Keratinocyte (primary cell): Measurements from ENCODE around the gene ZNF398. TPM values are rescaled to one million over a fixed set of nuclear protein-coding genes. Genes with fewer than 3 reads are reported as not detected.
A peak's percentile ranks its signal among the peaks of the same experiment; 100 is the strongest.

Experiments
- DNase-seq: peaks from one replicate; pipeline ENCODE4 v3.0.0-alpha.2; 2011; ENCODE audit warnings: low read depth, missing footprints, low spot score
- FAIRE-seq: peaks from 2 replicates; lab custom pipeline; 2011; peaks lifted over from hg19 to GRCh38; lab: Jason Lieb, UNC
- H2AFZ ChIP-seq: 2 replicates; pipeline ENCODE4 v1.6.0; 2012; ENCODE audit warnings: low read length, control low read depth, inconsistent platforms; ENCODE audit not compliant: control insufficient read depth
- H3K27ac ChIP-seq: 2 replicates; pipeline ENCODE4 v1.5.1; 2011; ENCODE audit warnings: low read length; ENCODE audit not compliant: control insufficient read depth, insufficient read depth
- H3K27me3 ChIP-seq: 3 replicates; pipeline ENCODE4 v1.6.0; 2011; ENCODE audit warnings: low read length; ENCODE audit not compliant: control insufficient read depth, insufficient read depth; ENCODE audit errors: extremely low read depth
- H3K36me3 ChIP-seq, 2 experiments: 2 replicates in 1 of 2; 3 replicates in 1 of 2; pipeline ENCODE4 v1.5.1; 2011; ENCODE audit warnings: low read length in 2 of 2, mild to moderate bottlenecking in 1 of 2; ENCODE audit not compliant: control insufficient read depth in 2 of 2, insufficient read depth in 2 of 2; ENCODE audit errors: extremely low read depth in 1 of 2
- H3K4me1 ChIP-seq: 3 replicates; pipeline ENCODE4 v1.5.1; 2011; ENCODE audit warnings: low read length; ENCODE audit not compliant: control insufficient read depth, insufficient read depth; ENCODE audit errors: extremely low read depth
- H3K4me2 ChIP-seq: 3 replicates; pipeline ENCODE4 v1.6.0; 2011; ENCODE audit warnings: low read depth, low read length; ENCODE audit not compliant: control insufficient read depth, insufficient read depth; ENCODE audit errors: extremely low read depth
- H3K4me3 ChIP-seq, 3 experiments: fragments of 200-600 bp in 1 of 3; sonication (generic) in 1 of 3; 2 replicates in 2 of 3; 3 replicates in 1 of 3; pipeline ENCODE4 v1.5.1; 2011 to 2016; ENCODE audit warnings: low read length in 3 of 3, mild to moderate bottlenecking in 3 of 3, control low read depth in 2 of 3, inconsistent platforms in 1 of 3, low read depth in 1 of 3, mixed read lengths in 1 of 3, mixed run types in 1 of 3, moderate library complexity in 1 of 3; ENCODE audit not compliant: control insufficient read depth in 2 of 3, insufficient read depth in 2 of 3; ENCODE audit errors: extremely low read depth in 1 of 3
- H3K79me2 ChIP-seq: 2 replicates; pipeline ENCODE4 v1.6.0; 2012; ENCODE audit warnings: low read length; ENCODE audit not compliant: control insufficient read depth, insufficient read depth
- H3K9ac ChIP-seq: 3 replicates; pipeline ENCODE4 v1.6.0; 2011; ENCODE audit warnings: low read length; ENCODE audit not compliant: control insufficient read depth, insufficient read depth; ENCODE audit errors: extremely low read depth
- H3K9me1 ChIP-seq: 3 replicates; pipeline ENCODE4 v1.6.0; 2011; ENCODE audit warnings: low read length; ENCODE audit not compliant: control insufficient read depth, insufficient read depth; ENCODE audit errors: extremely low read depth
- H3K9me3 ChIP-seq: 2 replicates; pipeline ENCODE4 v1.5.1; 2012; ENCODE audit warnings: low read depth, low read length; ENCODE audit not compliant: control insufficient read depth
- H4K20me1 ChIP-seq: 3 replicates; pipeline ENCODE4 v1.6.0; 2011; ENCODE audit warnings: low read length; ENCODE audit not compliant: control insufficient read depth, insufficient read depth; ENCODE audit errors: extremely low read depth
- EZH2 ChIP-seq: IDR thresholded peaks from one replicate; pipeline ENCODE4 v1.6.1; 2012; ENCODE audit warnings: inconsistent platforms, mild to moderate bottlenecking, low read length, moderate library complexity
- dilution Hi-C: fragments of 300-500 bp; cut with MboI; formaldehyde crosslinking; loops from one replicate; pipeline ENCODE4 v1.7.0; 2020; ENCODE audit warnings: low sequenced_read_pairs; ENCODE audit not compliant: extremely low pct_ligation_motif_present
- polyA plus RNA-seq, 5 experiments: library from polyadenylated mRNA; depleted of rRNA in 3 of 5; stranded (reverse) in 3 of 5; stranded (forward) in 1 of 5; unstranded in 1 of 5; fragments of >200 nt; gene quantifications; 1 replicate in 1 of 5; 2 replicates in 3 of 5; 3 replicates in 1 of 5; pipeline versions ENCODE4 v1.2.1 to v1.2.3, GENCODE V29; 2011 to 2012; ENCODE audit warnings: missing spikeins in 2 of 5, low read depth in 1 of 5, low replicate concordance in 1 of 5
- TF ChIP-seq, protein P1 (sequence below), 3 experiments: IDR thresholded peaks in 1 of 3; conservative IDR thresholded peaks in 1 of 3; optimal IDR thresholded peaks in 1 of 3; 2 replicates in 2 of 3; 3 replicates in 1 of 3; pipeline versions ENCODE3 to v1.5.1; 2011; ENCODE audit warnings: low read length in 3 of 3, mild to moderate bottlenecking in 3 of 3, moderate library complexity in 2 of 3, control low read depth in 1 of 3, inconsistent platforms in 1 of 3; ENCODE audit not compliant: insufficient read depth in 2 of 3; ENCODE audit errors: extremely low read depth in 1 of 3

ZNF398 gene
- polyA plus RNA-seq, 1 donor (not counting 4 experiments of a cell fraction or from before 2014, with no cell fraction given) = 7.4 TPM

DNA sequence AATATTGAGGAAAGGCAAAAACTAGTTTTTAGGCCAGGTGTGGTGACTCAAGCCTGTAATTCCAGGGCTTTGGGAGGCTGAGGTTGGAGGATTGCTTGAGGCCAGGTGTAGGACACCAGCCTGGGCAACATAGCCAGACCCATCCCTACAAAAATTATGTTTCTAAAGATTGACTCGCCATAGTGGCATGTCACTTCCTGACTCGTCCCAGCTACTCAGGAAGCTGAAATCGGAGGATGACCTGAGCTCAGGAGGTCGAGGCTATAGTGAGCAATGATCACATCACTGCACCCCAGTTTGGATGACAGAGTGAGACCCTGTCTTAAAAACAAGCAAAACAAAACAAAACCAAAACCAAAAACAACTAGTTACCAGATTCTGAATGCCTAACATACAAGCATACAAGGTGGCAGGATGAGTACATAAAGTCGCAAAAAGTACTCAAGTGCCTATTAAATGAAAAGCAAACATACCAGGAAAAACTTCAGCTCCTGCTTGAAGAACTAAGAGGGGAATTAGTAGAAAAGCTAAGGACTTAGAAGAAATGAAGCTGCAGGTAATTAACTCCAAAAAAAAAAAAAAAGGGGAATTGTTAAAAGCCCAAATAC lies 14.1 kb downstream of the ZNF398 start:
- FAIRE-seq = peak; percentile 67
- Histone ChIP-seq H3K9me1 (no peaks in the 10 kb centered on the region), H3K4me1 (peaks cover 17% of the 10 kb centered on the region), H2AFZ (no peak overlapping the region), H4K20me1 (peaks cover 3% of the 10 kb centered on the region), H3K27ac (peak overlapping the region; percentile 22), H3K9me3 (no peaks in the 10 kb centered on the region), H3K4me2 (no peak overlapping the region), H3K79me2 (peaks cover 34% of the 10 kb centered on the region), H3K9ac (no peak overlapping the region), H3K4me3 (no peak overlapping the region), H3K36me3 (peaks cover 8 to 15% of the 10 kb centered on the region in 2 experiments), H3K27me3 (no peaks in the 10 kb centered on the region)
- no peak for DNase-seq
- dilution Hi-C loops = no loop called here
- no peak for TF ChIP-seq EZH2
- TF ChIP-seq, protein P1, sequence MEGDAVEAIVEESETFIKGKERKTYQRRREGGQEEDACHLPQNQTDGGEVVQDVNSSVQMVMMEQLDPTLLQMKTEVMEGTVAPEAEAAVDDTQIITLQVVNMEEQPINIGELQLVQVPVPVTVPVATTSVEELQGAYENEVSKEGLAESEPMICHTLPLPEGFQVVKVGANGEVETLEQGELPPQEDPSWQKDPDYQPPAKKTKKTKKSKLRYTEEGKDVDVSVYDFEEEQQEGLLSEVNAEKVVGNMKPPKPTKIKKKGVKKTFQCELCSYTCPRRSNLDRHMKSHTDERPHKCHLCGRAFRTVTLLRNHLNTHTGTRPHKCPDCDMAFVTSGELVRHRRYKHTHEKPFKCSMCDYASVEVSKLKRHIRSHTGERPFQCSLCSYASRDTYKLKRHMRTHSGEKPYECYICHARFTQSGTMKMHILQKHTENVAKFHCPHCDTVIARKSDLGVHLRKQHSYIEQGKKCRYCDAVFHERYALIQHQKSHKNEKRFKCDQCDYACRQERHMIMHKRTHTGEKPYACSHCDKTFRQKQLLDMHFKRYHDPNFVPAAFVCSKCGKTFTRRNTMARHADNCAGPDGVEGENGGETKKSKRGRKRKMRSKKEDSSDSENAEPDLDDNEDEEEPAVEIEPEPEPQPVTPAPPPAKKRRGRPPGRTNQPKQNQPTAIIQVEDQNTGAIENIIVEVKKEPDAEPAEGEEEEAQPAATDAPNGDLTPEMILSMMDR (optimal IDR thresholded peaks at IDR 0.05 in 1 of 3, IDR thresholded peaks at IDR 0.05 in 1 of 3, conservative IDR thresholded peaks at IDR 0.05 in 1 of 3; ENCODE audit: extremely low read depth in 1 of 3, insufficient read depth in 2 of 3, low read length in 3 of 3) = no peak

DNA sequence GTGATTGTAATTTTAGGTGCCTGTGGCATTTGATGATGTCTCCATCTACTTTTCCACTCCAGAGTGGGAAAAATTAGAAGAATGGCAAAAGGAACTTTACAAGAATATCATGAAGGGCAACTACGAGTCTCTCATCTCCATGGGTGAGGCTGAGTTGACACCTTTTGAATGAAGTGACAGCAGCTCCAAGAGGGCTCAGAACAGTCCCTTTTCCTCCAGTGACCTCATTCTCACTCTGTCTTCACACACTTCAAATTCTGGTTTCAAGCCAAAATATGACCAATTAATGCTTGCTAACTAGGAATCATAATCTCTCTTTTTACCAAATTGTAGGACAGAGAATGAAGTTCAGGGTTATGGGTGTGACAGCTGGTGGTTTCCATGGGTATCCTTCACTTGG lies 18.9 kb downstream of the ZNF398 start:
- Histone ChIP-seq H3K9me1 (no peaks in the 10 kb centered on the region), H3K4me2 (no peak overlapping the region), H3K36me3 (peaks cover 13 to 23% of the 10 kb centered on the region in 2 experiments), H3K79me2 (peaks cover 7% of the 10 kb centered on the region), H3K4me3 (no peak overlapping the region), H4K20me1 (no peaks in the 10 kb centered on the region), H3K9ac (no peak overlapping the region), H3K4me1 (peaks cover 18% of the 10 kb centered on the region), H3K27me3 (no peaks in the 10 kb centered on the region), H3K9me3 (no peaks in the 10 kb centered on the region), H3K27ac (peak overlapping the region; percentile 18), H2AFZ (no peak overlapping the region)
- DNase-seq (no peak), FAIRE-seq (no peak)
- dilution Hi-C loops = no loop called here
- TF ChIP-seq, protein P1 (optimal IDR thresholded peaks at IDR 0.05 in 1 of 3, IDR thresholded peaks at IDR 0.05 in 1 of 3, conservative IDR thresholded peaks at IDR 0.05 in 1 of 3; ENCODE audit: extremely low read depth in 1 of 3, insufficient read depth in 2 of 3, low read length in 3 of 3) = no peak
- TF ChIP-seq EZH2 = no peak
